Common myeloid progenitor, CD34-positive (primary cell): ENCODE data around the gene VTI1A. TPM values are rescaled to one million over a fixed set of nuclear protein-coding genes. Genes with fewer than 3 reads are reported as not detected.
"Not testable (repeated sequence)": the region's sequence is repeated elsewhere in the genome, so short reads cannot be mapped to it uniquely, and the experiment has no call there.

Experiments
- CTCF ChIA-PET: fragments of 350-600 bp; sonication (Branson Sonifier 250); formaldehyde crosslinking; loops from one replicate; lab custom pipeline; 2021; ENCODE audit warnings: antibody characterized with exemption; lab: Charles Lee
- POLR2A ChIA-PET: fragments of 350-600 bp; sonication (Branson Sonifier 250); formaldehyde crosslinking; loops from one replicate; lab custom pipeline; 2021; ENCODE audit warnings: antibody characterized with exemption; lab: Charles Lee
- DNase-seq, 3 donors: peaks; one replicate each; pipeline versions ENCODE4 v3.0.0 to v3.0.0-alpha.2; 2013
- H3K27ac ChIP-seq, 2 experiments: 1 replicate in 1 of 2; 2 replicates in 1 of 2; pipeline ENCODE4 v1.7.0; 2013; ENCODE audit warnings: inconsistent platforms in 2 of 2, low read length in 2 of 2, mild to moderate bottlenecking in 2 of 2, low read depth in 1 of 2, moderate library complexity in 1 of 2; ENCODE audit not compliant: severe bottlenecking in 2 of 2, insufficient read depth in 1 of 2, poor library complexity in 1 of 2
- H3K27me3 ChIP-seq, 5 experiments: replicated peaks in 2 of 5; 1 replicate in 3 of 5; 2 replicates in 2 of 5; pipeline versions ENCODE4 v1.6.1 to v1.7.0; 2013; ENCODE audit warnings: low read length in 4 of 5, mild to moderate bottlenecking in 2 of 5, moderate library complexity in 2 of 5, inconsistent platforms in 1 of 5; ENCODE audit not compliant: insufficient read depth in 5 of 5, control insufficient read depth in 4 of 5
- H3K36me3 ChIP-seq, 4 experiments: 1 replicate in 2 of 4; 2 replicates in 2 of 4; pipeline versions ENCODE4 v1.6.1 to v1.7.0; 2013; ENCODE audit warnings: low read length in 3 of 4, control low read depth in 1 of 4, mild to moderate bottlenecking in 1 of 4; ENCODE audit not compliant: control insufficient read depth in 4 of 4, insufficient read depth in 4 of 4
- H3K4me1 ChIP-seq, 4 experiments: 1 replicate in 3 of 4; 2 replicates in 1 of 4; pipeline versions ENCODE4 v1.6.1 to v1.7.1; 2013; ENCODE audit warnings: low read length in 3 of 4, mild to moderate bottlenecking in 3 of 4, control low read depth in 1 of 4, inconsistent platforms in 1 of 4, moderate library complexity in 1 of 4; ENCODE audit not compliant: control insufficient read depth in 4 of 4, insufficient read depth in 4 of 4; ENCODE audit errors: control extremely low read depth in 1 of 4
- H3K4me3 ChIP-seq, 7 experiments: 1 replicate in 4 of 7; 2 replicates in 3 of 7; pipeline versions ENCODE4 v1.5.1 to v1.7.0; 2013; ENCODE audit warnings: mild to moderate bottlenecking in 7 of 7, low read length in 6 of 7, moderate library complexity in 6 of 7, inconsistent platforms in 2 of 7, low read depth in 2 of 7, control low read depth in 1 of 7; ENCODE audit not compliant: insufficient read depth in 4 of 7, control insufficient read depth in 1 of 7; ENCODE audit errors: extremely low read depth in 1 of 7
- H3K9me3 ChIP-seq, 5 experiments: 1 replicate in 4 of 5; 2 replicates in 1 of 5; pipeline versions ENCODE4 v1.6.1 to v1.7.1; 2013; ENCODE audit warnings: low read length in 4 of 5, mild to moderate bottlenecking in 2 of 5, inconsistent platforms in 1 of 5, low read depth in 1 of 5, moderate library complexity in 1 of 5; ENCODE audit not compliant: control insufficient read depth in 4 of 5, insufficient read depth in 2 of 5; ENCODE audit errors: control extremely low read depth in 1 of 5
- WGBS: methylation state at CpG from one replicate; pipeline ENCODE4 v1.1.5; 2013; ENCODE audit not compliant: insufficient coverage; 5-methylcytosine and 5-hydroxymethylcytosine counted together
- polyA plus RNA-seq: library from polyadenylated mRNA; unstranded; fragments of 120-200 nt; gene quantifications from one replicate; pipeline ENCODE4 v1.2.1, GENCODE V29; 2013

The VTI1A gene
- polyA plus RNA-seq, result 24.7 TPM

- Histone ChIP-seq H3K27ac (peak within 1 kb of the TSS; percentile 95 to 98), H3K36me3 (peaks cover 7 to 22% (median 11%) of the 10 kb centered on the region in 4 experiments), H3K4me1 (peaks cover 14 to 28% (median 18%) of the 10 kb centered on the region in 4 experiments), H3K9me3 (no peaks in the 10 kb centered on the region), H3K27me3 (no peaks in the 10 kb centered on the region), H3K4me3 (peak within 1 kb of the TSS; percentile 88 to 100 (median 99))
- ChIA-PET CTCF (interaction anchor here (0.9 to 1.8 kb wide), 6 partner anchors 9 to 29 kb away, joined by 3 to 4 read pairs (median 4); no protein-coding TSS in a partner anchor), POLR2A (interaction anchor here (0.6 to 0.7 kb wide), 2 partner anchors 15 to 599 kb away, joined by 3 to 6 read pairs; no protein-coding TSS in a partner anchor)
- under 1% methylated on average over 51 of the region's 59 CpGs for WGBS
- DNase-seq, result peak; percentile 88 to 91 (median 88)
Measured at GRCh38 chr10:112446855-112447619, at the start of gene VTI1A, which contains the start of gene ZDHHC6. Gene VTI1A (plus strand): TSS chr10:112447215. CDS start chr10:112447374, 159 bp downstream. Gene ZDHHC6 (minus strand): TSS chr10:112446914. CDS start chr10:112445436, 1,478 bp downstream.

- Histone ChIP-seq H3K27me3 (no peaks in the 10 kb centered on the region), H3K4me1 (no peaks in the 10 kb centered on the region), H3K4me3 (no peak overlapping the region), H3K36me3 (peaks cover 7 to 51% (median 36%) of the 10 kb centered on the region in 4 experiments), H3K27ac (no peak overlapping the region), H3K9me3 (no peaks in the 10 kb centered on the region)
- POLR2A ChIA-PET, result no interaction called here
- CTCF ChIA-PET, result no interaction called here
- DNase-seq, result no peak
- WGBS, result no CpG with 5 or more reads among the region's 2 CpGs
Measured at GRCh38 chr10:112397592-112397991, 49.4 kb upstream of the VTI1A start.

- Histone ChIP-seq H3K27ac (no peak overlapping the region), H3K9me3 (peaks cover 0 to 2% (median 0%) of the 10 kb centered on the region in 5 experiments), H3K27me3 (no peaks in the 10 kb centered on the region), H3K4me3 (no peak overlapping the region), H3K36me3 (peaks cover 9 to 73% (median 31%) of the 10 kb centered on the region in 4 experiments), H3K4me1 (no peaks in the 10 kb centered on the region)
- POLR2A ChIA-PET, result no interaction called here
- CTCF ChIA-PET, result no interaction called here
- DNase-seq, result no peak
- 100% methylated on average over 1 of the region's 2 CpGs for WGBS
Measured at GRCh38 chr10:112402917-112403316, 44.1 kb upstream of the VTI1A start.

GRCh38 chr10:112404617-112405016 lies 42.4 kb upstream of the VTI1A start:
- peaks cover 0 to 2% (median 0%) of the 10 kb centered on the region in 5 experiments for H3K9me3 ChIP-seq
- WGBS, result no CpG with 5 or more reads among the region's 3 CpGs
- H3K4me3 ChIP-seq, result no peak overlapping the region
- no peaks in the 10 kb centered on the region for H3K27me3 ChIP-seq
- CTCF ChIA-PET, result no interaction called here
- no peak for DNase-seq
- H3K27ac ChIP-seq, result no peak overlapping the region
- peaks cover 10 to 76% (median 31%) of the 10 kb centered on the region in 4 experiments for H3K36me3 ChIP-seq
- POLR2A ChIA-PET, result no interaction called here
- no peaks in the 10 kb centered on the region for H3K4me1 ChIP-seq

GRCh38 chr10:112406806-112407205 lies 40.2 kb upstream of the VTI1A start:
- DNase-seq, H3K4me3 ChIP-seq, POLR2A ChIA-PET, H3K9me3 ChIP-seq, H3K4me1 ChIP-seq, H3K27ac ChIP-seq, H3K27me3 ChIP-seq: not testable (repeated sequence)
- 100% methylated on average over 1 of the region's 2 CpGs for whole genome bisulfite sequencing
- peaks cover 10 to 86% (median 37%) of the 10 kb centered on the region in 4 experiments for H3K36me3 ChIP-seq
- CTCF ChIA-PET, result interaction anchor here (0.6 kb wide), 1 partner anchor 85 kb away, joined by 4 read pairs; no protein-coding TSS in a partner anchor

GRCh38 chr10:112407696-112408095 lies 39.3 kb upstream of the VTI1A start:
- peaks cover 0 to 2% (median 0%) of the 10 kb centered on the region in 5 experiments for H3K9me3 ChIP-seq
- CTCF ChIA-PET, result interaction anchor here (0.7 to 1.2 kb wide), 2 partner anchors 17 to 35 kb away, joined by 3 read pairs; no protein-coding TSS in a partner anchor
- WGBS, result 100% methylated on average over 1 of the region's 1 CpG
- POLR2A ChIA-PET, result no interaction called here
- no peaks in the 10 kb centered on the region for H3K4me1 ChIP-seq
- H3K4me3 ChIP-seq, result no peak overlapping the region
- DNase-seq, result no peak
- H3K27ac ChIP-seq, result no peak overlapping the region
- H3K27me3 ChIP-seq, result no peaks in the 10 kb centered on the region
- H3K36me3 ChIP-seq, result peaks cover 10 to 88% (median 39%) of the 10 kb centered on the region in 4 experiments

GRCh38 chr10:112409299-112409698 lies 37.7 kb upstream of the VTI1A start:
- Histone ChIP-seq H3K27me3 (no peaks in the 10 kb centered on the region), H3K4me3 (no peak overlapping the region), H3K27ac (no peak overlapping the region), H3K36me3 (peaks cover 13 to 80% (median 44%) of the 10 kb centered on the region in 4 experiments), H3K9me3 (peaks cover 0 to 2% (median 0%) of the 10 kb centered on the region in 5 experiments), H3K4me1 (no peaks in the 10 kb centered on the region)
- ChIA-PET POLR2A (no interaction called here), CTCF (interaction anchor here (0.9 kb wide), 1 partner anchor 27 kb away, joined by 3 read pairs; no protein-coding TSS in a partner anchor)
- 100% methylated on average over 2 of the region's 2 CpGs for whole genome bisulfite sequencing
- no peak for DNase-seq
